Muscle layer of colon (tissue), 2 donors: ENCODE measurements around the gene KCNA2.

Experiments
- H3K27ac ChIP-seq: one replicate; pipeline ENCODE4 v1.7.0; 2013; ENCODE audit warnings: low read depth, mild to moderate bottlenecking, low read length, moderate library complexity
- H3K27me3 ChIP-seq, 2 donors: one replicate each; pipeline ENCODE4 v1.7.0; 2013; ENCODE audit warnings: low read length in 2 of 2, mild to moderate bottlenecking in 2 of 2; ENCODE audit not compliant: insufficient read depth in 2 of 2, control insufficient read depth in 1 of 2
- H3K36me3 ChIP-seq: one replicate; pipeline ENCODE4 v1.7.0; 2013; ENCODE audit warnings: mild to moderate bottlenecking, low read length; ENCODE audit not compliant: insufficient read depth
- H3K4me1 ChIP-seq: one replicate; pipeline ENCODE4 v1.7.0; 2013; ENCODE audit warnings: mild to moderate bottlenecking, low read length; ENCODE audit not compliant: insufficient read depth
- H3K4me3 ChIP-seq, 2 donors: one replicate each; pipeline ENCODE4 v1.7.0; 2013; ENCODE audit warnings: low read length in 2 of 2, low read depth in 1 of 2, mild to moderate bottlenecking in 1 of 2, moderate library complexity in 1 of 2
- H3K9ac ChIP-seq: one replicate; pipeline ENCODE4 v1.7.0; 2013; ENCODE audit warnings: low read length
- H3K9me3 ChIP-seq: one replicate; pipeline ENCODE4 v1.7.0; 2013; ENCODE audit warnings: mild to moderate bottlenecking, low read length
- donor health status: abdominal sarcoma.
- donor health status: Adenocarcinoma of cecum.

The KCNA2 gene

DNA sequence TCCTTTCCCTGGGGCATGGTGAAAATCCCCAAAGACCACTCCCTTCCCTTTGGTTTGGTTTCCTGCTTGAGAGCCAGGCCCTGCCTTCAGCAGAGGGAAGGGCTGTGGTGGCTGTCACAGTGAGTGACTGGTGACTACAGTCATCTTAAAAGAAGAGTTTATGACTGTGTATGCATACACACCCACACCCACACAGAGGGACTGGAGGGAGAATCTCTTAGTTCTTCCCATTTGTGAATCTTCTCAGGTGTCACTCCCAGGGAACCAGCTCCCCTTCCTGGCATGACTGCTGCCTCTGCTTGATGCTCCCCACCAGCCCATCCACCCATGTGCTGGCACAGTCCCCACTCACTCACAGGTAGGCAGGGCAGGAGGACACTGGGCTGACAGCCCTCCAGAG is 3.9 kb upstream of the KCNA2 start:
- Histone ChIP-seq H3K4me3 (no peak overlapping the region), H3K9ac (no peak overlapping the region), H3K36me3 (no peaks in the 10 kb centered on the region), H3K27ac (no peak overlapping the region), H3K9me3 (no peaks in the 10 kb centered on the region), H3K27me3 (peaks cover 19 to 49% of the 10 kb centered on the region in 2 donors), H3K4me1 (peaks cover 6% of the 10 kb centered on the region)

DNA sequence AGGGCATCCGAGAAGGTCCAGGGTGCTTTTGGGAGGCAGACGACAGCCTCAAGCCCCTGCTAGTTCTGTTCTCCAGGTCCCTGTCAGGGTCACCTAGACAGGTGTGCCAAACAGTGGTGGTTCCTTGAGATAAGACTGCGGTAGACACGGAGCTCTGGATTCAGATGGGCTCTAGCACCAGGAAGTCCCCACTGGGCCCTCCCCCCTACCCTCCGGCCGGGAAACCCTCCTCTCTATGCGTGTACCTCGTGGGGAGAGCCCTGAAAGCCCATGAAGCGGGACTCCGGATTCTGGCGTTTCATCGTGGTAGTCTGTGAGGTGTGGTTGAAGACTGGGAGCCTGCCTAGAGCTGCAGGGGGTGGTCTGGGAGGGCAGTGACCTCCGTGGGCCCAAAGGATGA is 2.1 kb upstream of the KCNA2 start:
- no peak overlapping the region for H3K9ac ChIP-seq
- no peak overlapping the region for H3K27ac ChIP-seq
- peaks cover 6% of the 10 kb centered on the region for H3K4me1 ChIP-seq
- H3K36me3 ChIP-seq = no peaks in the 10 kb centered on the region
- no peaks in the 10 kb centered on the region for H3K9me3 ChIP-seq
- H3K4me3 ChIP-seq = no peak overlapping the region
- H3K27me3 ChIP-seq = peaks cover 19 to 55% of the 10 kb centered on the region in 2 donors

DNA sequence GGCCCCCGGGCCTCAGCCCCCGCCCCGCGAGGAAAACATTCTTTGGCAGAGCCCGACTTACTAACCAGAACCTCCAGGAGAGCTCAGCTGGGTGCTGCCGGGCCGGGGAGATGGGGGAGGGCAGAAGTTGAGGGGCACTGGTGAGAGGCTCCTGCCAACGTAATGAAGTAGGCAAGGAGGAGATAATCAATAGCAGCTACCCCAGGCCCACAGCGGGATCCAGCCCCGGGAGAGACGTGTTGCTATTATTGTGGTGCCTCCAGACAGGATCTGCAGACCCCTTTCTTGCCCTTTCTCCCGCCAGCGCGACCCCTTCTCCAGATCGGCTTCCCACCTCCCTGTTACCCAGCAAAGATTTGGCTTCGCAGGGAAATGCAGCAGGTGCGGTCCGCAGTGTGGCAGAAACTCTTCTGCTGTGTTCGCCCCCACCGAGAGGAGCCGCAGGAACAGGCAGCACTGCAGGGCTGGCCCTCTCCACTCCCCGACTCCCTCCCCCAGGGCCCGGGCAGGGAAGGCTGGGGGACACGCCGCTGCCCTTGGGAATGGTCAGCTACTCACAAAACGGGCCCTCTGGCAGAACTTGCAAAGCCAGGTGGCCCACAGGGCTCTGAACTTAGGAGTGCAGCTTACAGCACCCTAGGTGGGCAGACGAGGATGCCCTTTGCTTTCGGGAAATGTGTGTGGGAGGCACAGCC is 1.5 kb upstream of the KCNA2 start:
- Histone ChIP-seq H3K9ac (no peak overlapping the region), H3K27me3 (peaks cover 19 to 54% of the 10 kb centered on the region in 2 donors), H3K4me3 (peak overlapping the region in 1 of 2 donors; percentile 94), H3K4me1 (peaks cover 6% of the 10 kb centered on the region), H3K36me3 (no peaks in the 10 kb centered on the region), H3K9me3 (no peaks in the 10 kb centered on the region), H3K27ac (no peak overlapping the region)

DNA sequence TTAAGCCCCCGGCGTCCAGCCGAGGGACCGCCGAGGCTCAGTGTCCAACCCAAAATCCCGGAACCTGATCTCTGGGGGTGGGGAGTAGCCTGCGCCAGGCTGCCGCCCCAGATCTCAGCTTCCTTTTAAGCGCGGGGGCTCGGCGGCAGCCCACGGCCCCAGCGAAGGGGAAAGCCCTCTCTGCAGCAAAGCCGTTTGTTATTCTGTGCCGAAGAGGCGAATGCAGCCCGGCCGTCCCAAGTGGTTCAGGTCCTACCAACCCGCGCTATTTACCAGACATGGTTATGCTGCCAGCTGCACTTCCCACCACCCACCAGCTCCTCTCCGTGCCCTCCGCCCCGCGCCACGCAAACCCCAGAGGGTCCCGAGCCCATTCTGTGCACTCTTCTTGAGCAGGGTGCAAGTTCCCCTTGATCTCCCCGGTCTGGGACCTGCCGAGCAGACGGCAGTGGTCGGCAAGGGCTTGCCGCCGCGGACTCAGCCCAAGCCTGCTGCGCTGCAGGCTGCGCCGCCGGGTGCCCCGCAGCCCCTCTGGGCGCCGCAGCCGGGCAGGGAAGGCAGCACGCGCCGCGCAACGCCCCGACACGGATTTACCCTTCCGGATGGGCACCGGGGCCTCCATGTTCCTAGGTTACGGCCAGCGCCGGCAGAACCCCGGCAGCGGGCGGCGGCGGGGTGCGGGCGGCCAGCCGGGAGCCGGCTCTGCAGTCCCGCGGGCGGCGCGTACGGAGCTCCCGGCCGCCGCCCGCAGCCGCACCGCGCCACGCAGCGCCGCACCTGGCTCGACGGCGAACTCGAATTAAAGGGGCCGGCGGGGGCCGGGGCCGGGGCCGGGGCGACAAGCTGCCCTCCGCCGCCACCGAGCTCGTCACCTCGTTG is 738 bp upstream of the KCNA2 start:
- Histone ChIP-seq H3K4me1 (peaks cover 6% of the 10 kb centered on the region), H3K27me3 (peaks cover 19 to 51% of the 10 kb centered on the region in 2 donors), H3K9ac (no peak overlapping the region), H3K27ac (peak overlapping the region; percentile 43), H3K4me3 (peak overlapping the region; percentile 61 to 94), H3K9me3 (no peaks in the 10 kb centered on the region), H3K36me3 (no peaks in the 10 kb centered on the region)

DNA sequence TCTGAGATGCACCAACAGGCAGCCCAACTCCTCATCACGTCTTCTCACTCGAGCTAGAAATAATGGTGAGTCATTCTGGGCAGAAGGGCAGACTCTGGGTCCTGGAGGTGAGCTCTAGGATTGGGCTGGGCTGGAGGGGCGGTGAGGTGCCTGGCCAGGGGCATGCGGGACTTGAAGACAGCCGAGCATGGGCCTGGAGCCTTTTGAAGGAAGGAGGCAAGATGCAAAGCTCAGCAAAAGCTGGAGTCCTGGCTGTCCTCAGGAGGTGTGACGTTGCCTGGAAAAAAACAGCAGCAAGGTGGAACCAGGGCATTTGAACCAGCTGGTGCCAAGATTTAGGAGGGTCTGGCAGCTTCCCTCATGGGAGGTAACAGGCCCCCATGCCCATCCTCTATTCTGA is 712 bp downstream of the KCNA2 start:
- peak overlapping the region in 1 of 2 donors; percentile 61 for H3K4me3 ChIP-seq
- no peak overlapping the region for H3K9ac ChIP-seq
- H3K27ac ChIP-seq = no peak overlapping the region

DNA sequence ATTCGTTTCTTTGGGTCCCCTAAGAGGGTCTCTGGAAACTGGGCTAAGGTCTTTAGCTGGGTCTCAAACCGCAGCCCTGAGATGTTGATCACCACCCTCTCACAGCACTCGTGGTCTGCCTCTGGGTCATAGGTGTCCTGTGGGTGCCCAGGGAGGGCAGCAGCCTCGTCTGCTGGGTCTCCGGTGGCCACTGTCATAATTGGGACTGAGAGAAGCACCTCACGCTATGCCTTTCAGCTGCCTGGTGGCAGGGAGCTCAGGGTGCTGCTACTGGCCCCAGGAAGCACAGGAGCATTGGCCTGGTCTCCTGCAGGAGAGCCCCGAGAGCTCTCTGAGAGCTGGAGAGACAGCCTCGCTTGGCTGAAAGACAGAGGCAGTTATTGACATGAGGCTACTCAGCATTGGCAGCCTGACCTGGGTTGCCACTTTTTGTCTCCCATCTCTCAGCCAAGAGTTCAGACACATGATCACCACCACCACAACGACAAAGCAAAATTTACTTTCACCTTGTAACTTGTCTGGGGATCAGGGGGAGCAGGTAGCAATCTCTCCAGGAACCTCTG is 1.5 kb downstream of the KCNA2 start:
- Histone ChIP-seq H3K9me3 (no peaks in the 10 kb centered on the region), H3K4me3 (no peak overlapping the region), H3K27me3 (peaks cover 19 to 43% of the 10 kb centered on the region in 2 donors), H3K9ac (no peak overlapping the region), H3K27ac (no peak overlapping the region), H3K4me1 (peaks cover 6% of the 10 kb centered on the region), H3K36me3 (no peaks in the 10 kb centered on the region)

More for the DNA sequence above, 712 bp downstream of the KCNA2 start:
- H3K4me1 ChIP-seq = peaks cover 6% of the 10 kb centered on the region
- H3K36me3 ChIP-seq = no peaks in the 10 kb centered on the region
- no peaks in the 10 kb centered on the region for H3K9me3 ChIP-seq
- peaks cover 19 to 48% of the 10 kb centered on the region in 2 donors for H3K27me3 ChIP-seq

DNA sequence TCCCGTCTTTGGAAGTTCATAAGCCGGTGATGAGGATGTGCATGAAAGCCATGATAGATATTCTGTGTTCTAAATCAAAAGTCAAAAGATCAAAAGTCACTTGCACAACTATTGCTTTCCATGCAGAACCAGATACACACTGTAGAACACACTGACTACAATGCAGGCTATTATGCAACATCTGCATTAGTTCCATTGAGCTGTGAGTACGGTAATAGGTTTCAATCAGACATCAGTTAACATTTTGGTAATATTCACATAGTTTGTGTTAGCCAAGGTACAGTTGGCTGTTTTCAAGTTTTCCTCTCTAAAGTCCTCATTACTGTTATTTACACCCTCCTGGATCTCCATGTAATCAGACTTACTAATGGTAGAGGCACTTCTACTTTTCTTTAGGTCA is 3.1 kb downstream of the KCNA2 start:
- H3K27ac ChIP-seq = no peak overlapping the region
- no peaks in the 10 kb centered on the region for H3K9me3 ChIP-seq
- peaks cover 6% of the 10 kb centered on the region for H3K4me1 ChIP-seq
- no peak overlapping the region for H3K9ac ChIP-seq
- H3K36me3 ChIP-seq = no peaks in the 10 kb centered on the region
- H3K27me3 ChIP-seq = peaks cover 11 to 32% of the 10 kb centered on the region in 2 donors
- no peak overlapping the region for H3K4me3 ChIP-seq

DNA sequence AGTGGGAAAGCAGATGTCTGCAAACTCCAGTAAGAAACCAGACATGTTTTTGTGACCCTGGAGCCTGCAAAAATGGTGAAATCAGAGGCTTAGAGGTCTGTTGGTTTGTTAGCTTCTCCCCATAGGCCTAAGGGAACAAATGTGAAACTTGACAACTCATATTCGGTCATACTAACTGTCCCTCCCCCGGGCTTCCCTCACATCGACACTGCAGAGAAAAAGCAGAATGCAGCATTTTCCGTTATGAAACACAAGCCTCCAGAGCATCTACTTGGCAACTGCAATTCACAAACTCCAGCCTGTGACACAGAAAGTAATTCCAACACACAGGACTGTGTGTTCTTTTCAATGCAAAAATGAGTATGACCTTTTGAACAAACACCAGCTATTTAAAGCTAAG is 3.7 kb downstream of the KCNA2 start:
- Histone ChIP-seq H3K27ac (no peak overlapping the region), H3K4me1 (peaks cover 6% of the 10 kb centered on the region), H3K36me3 (no peaks in the 10 kb centered on the region), H3K9me3 (no peaks in the 10 kb centered on the region), H3K9ac (no peak overlapping the region), H3K4me3 (no peak overlapping the region), H3K27me3 (peaks cover 5 to 26% of the 10 kb centered on the region in 2 donors)

DNA sequence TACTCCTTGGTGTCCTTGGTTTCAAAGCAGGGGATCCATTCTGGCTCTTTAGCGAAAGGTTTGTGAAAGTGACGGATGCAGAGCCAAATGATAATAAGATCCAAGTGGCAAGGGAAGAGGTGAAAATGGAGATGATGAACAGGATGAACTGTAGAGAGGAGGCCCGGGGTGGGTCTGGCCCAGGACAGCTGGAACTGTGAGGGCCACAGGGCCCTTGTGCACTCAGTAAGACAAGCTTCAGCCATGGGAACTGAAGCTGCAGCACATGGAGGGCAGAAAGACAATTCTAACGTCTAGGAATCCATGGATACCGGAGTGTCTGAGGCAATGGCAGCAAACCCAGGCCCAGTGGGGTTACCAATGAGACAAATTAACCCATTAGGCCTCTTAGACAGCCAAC is 4.8 kb downstream of the KCNA2 start:
- peaks cover 6% of the 10 kb centered on the region for H3K4me1 ChIP-seq
- no peak overlapping the region for H3K27ac ChIP-seq
- peaks cover 4 to 17% of the 10 kb centered on the region in 2 donors for H3K27me3 ChIP-seq
- no peak overlapping the region for H3K4me3 ChIP-seq
- no peaks in the 10 kb centered on the region for H3K36me3 ChIP-seq
- no peaks in the 10 kb centered on the region for H3K9me3 ChIP-seq
- H3K9ac ChIP-seq = no peak overlapping the region

DNA sequence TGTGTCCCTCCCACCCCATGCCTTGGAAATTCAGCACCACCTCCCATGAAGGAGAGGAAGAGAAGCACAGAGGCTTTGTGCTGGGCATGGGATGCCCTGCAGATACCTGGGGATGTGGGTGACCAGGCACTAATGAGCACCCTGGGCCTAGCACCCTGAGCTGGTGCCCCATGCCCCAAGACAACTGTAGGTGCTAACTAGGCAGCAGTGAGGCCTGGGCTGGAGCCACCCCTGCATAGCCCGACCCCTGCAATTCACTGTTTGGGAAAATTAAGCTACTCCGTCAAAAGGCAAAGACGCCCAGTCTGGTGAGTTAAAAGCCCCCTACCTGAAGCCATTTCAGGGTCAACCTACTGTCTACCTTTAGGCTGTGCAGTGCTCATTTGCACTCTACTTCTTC is 5.4 kb downstream of the KCNA2 start:
- peaks cover 4 to 11% of the 10 kb centered on the region in 2 donors for H3K27me3 ChIP-seq
- H3K4me3 ChIP-seq = no peak overlapping the region
- H3K9me3 ChIP-seq = no peaks in the 10 kb centered on the region
- no peaks in the 10 kb centered on the region for H3K36me3 ChIP-seq
- peaks cover 2% of the 10 kb centered on the region for H3K4me1 ChIP-seq
- H3K9ac ChIP-seq = no peak overlapping the region
- H3K27ac ChIP-seq = no peak overlapping the region

DNA sequence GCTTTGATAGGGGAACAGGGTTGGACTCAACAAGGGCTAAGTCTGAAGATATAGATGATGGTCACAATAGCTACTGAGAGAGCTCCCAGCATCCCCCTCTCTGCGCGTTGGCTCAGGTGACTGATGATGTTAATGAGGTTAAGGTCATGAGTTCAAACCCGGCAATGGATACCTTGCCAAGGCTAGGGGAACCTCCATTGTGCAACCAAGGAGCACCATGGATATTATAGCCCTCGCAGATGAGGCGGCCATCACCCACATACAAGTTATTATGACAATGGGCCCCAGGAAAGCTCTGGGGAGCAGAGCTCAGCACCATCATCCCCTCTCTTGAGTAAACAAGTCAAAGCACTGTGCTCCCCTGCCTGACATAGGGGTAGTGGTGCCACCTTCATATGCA is 8.2 kb downstream of the KCNA2 start:
- H3K4me1 ChIP-seq = no peaks in the 10 kb centered on the region
- H3K36me3 ChIP-seq = no peaks in the 10 kb centered on the region
- H3K27me3 ChIP-seq = no peaks in the 10 kb centered on the region
- no peaks in the 10 kb centered on the region for H3K9me3 ChIP-seq
- no peak overlapping the region for H3K27ac ChIP-seq
- H3K9ac ChIP-seq = no peak overlapping the region
- no peak overlapping the region for H3K4me3 ChIP-seq
